GM12873 (cell line): Measurements from ENCODE around the gene MYO5C.

ENCODE experiments used
- TF ChIP-seq, protein P1 (sequence below): IDR thresholded peaks from 2 replicates; pipeline ENCODE4 v1.5.1; 2012; ENCODE audit warnings: low read depth, mild to moderate bottlenecking, moderate library complexity, low read length, control low read depth; ENCODE audit not compliant: insufficient read depth; ENCODE audit errors: missing control alignments

MYO5C gene

GRCh38 chr15:52283281-52283680 is 12.3 kb downstream of the MYO5C start:
- TF ChIP-seq, protein P1, sequence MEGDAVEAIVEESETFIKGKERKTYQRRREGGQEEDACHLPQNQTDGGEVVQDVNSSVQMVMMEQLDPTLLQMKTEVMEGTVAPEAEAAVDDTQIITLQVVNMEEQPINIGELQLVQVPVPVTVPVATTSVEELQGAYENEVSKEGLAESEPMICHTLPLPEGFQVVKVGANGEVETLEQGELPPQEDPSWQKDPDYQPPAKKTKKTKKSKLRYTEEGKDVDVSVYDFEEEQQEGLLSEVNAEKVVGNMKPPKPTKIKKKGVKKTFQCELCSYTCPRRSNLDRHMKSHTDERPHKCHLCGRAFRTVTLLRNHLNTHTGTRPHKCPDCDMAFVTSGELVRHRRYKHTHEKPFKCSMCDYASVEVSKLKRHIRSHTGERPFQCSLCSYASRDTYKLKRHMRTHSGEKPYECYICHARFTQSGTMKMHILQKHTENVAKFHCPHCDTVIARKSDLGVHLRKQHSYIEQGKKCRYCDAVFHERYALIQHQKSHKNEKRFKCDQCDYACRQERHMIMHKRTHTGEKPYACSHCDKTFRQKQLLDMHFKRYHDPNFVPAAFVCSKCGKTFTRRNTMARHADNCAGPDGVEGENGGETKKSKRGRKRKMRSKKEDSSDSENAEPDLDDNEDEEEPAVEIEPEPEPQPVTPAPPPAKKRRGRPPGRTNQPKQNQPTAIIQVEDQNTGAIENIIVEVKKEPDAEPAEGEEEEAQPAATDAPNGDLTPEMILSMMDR, result no peak

- TF ChIP-seq, protein P1, result no peak
Measured at GRCh38 chr15:52282418-52282817, 13.2 kb downstream of the MYO5C start.

- TF ChIP-seq, protein P1, result no peak
Measured at GRCh38 chr15:52281085-52282035, 14.2 kb downstream of the MYO5C start.

GRCh38 chr15:52280326-52281084 is 15.1 kb downstream of the MYO5C start:
- TF ChIP-seq, protein P1, result no peak

GRCh38 chr15:52278636-52279367 is 16.8 kb downstream of the MYO5C start:
- TF ChIP-seq, protein P1, result no peak

DNA sequence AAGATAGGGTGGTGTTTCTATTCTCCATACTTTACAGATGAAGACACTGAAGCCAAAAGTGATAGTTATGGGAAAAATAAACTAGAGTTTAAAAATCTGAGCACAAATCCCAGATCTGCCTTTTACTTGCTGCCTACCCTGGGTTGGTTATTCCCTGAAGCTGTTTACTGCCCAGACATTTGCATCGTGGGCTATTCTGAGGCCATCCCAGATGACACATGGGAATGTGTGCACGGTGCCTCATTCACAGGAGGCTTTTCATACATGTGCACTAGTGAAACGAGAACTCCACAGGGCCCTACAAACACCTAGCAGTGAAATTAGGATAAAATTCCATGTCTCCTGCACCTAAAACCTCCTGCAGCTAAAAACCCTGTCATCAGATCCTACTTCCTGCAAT is 17.5 kb downstream of the MYO5C start:
- TF ChIP-seq, protein P1, result no peak

- TF ChIP-seq, protein P1, result no peak
Measured at GRCh38 chr15:52277575-52277974, 18.0 kb downstream of the MYO5C start.
